H9 (cell line): ENCODE measurements around the gene EIF3A. TPM values are rescaled to one million over a fixed set of nuclear protein-coding genes. Genes with fewer than 3 reads are reported as not detected.

Experiments used
- DNase-seq: peaks from one replicate; pipeline ENCODE4 v3.0.0-alpha.2; 2017
- H2AFZ ChIP-seq: one replicate; pipeline ENCODE4 v1.6.1; 2013; ENCODE audit warnings: mild to moderate bottlenecking, low read length, control low read depth, moderate library complexity
- H2AK5ac ChIP-seq: 2 replicates; pipeline ENCODE4 v1.6.1; 2013; ENCODE audit warnings: low read length, control low read depth, mixed read lengths; ENCODE audit not compliant: insufficient read length
- H2BK120ac ChIP-seq: one replicate; pipeline ENCODE4 v1.6.1; 2013; ENCODE audit warnings: low read depth, mild to moderate bottlenecking, low read length, control low read depth, inconsistent platforms; ENCODE audit not compliant: poor library complexity, severe bottlenecking
- H2BK12ac ChIP-seq: 2 replicates; pipeline ENCODE4 v1.6.1; 2013; ENCODE audit warnings: low read length, control low read depth, mixed read lengths, low read depth; ENCODE audit not compliant: insufficient read length
- H2BK15ac ChIP-seq: 2 replicates; pipeline ENCODE4 v1.6.1; 2013; ENCODE audit warnings: low read depth, low read length, control low read depth
- H2BK20ac ChIP-seq: one replicate; pipeline ENCODE4 v1.6.1; 2013; ENCODE audit warnings: low read depth, mild to moderate bottlenecking, low read length, control low read depth, inconsistent platforms; ENCODE audit not compliant: poor library complexity, severe bottlenecking
- H2BK5ac ChIP-seq: 2 replicates; pipeline ENCODE4 v1.6.1; 2013; ENCODE audit warnings: low read length, control low read depth, mixed read lengths; ENCODE audit not compliant: insufficient read length
- H3K14ac ChIP-seq: 2 replicates; pipeline ENCODE4 v1.6.1; 2013; ENCODE audit warnings: low read length, control low read depth; ENCODE audit not compliant: insufficient read depth
- H3K18ac ChIP-seq: 2 replicates; pipeline ENCODE4 v1.6.1; 2013; ENCODE audit warnings: low read depth, mild to moderate bottlenecking, mixed read lengths, low read length, control low read depth; ENCODE audit not compliant: insufficient read length
- H3K23ac ChIP-seq: 2 replicates; pipeline ENCODE4 v1.6.1; 2013; ENCODE audit warnings: low read length, control low read depth, mixed read lengths, low read depth; ENCODE audit not compliant: insufficient read length
- H3K23me2 ChIP-seq: 2 replicates; pipeline ENCODE4 v1.6.1; 2013; ENCODE audit warnings: low read depth, mild to moderate bottlenecking, mixed read lengths, low read length, control low read depth; ENCODE audit not compliant: insufficient read length, poor library complexity, severe bottlenecking
- H3K27ac ChIP-seq: 2 replicates; pipeline ENCODE4 v1.5.1; 2013; ENCODE audit warnings: low read length, control low read depth, mixed read lengths, low read depth; ENCODE audit not compliant: insufficient read length
- H3K27me3 ChIP-seq: 2 replicates; pipeline ENCODE4 v1.6.1; 2013; ENCODE audit warnings: low read length, control low read depth, inconsistent platforms; ENCODE audit not compliant: insufficient read depth
- H3K4ac ChIP-seq: 2 replicates; pipeline ENCODE4 v1.6.1; 2013; ENCODE audit warnings: low read depth, mild to moderate bottlenecking, control low read depth, inconsistent platforms, low read length, moderate library complexity
- H3K4me1 ChIP-seq: 2 replicates; pipeline ENCODE4 v1.6.1; 2013; ENCODE audit warnings: low read length, control low read depth, inconsistent platforms; ENCODE audit not compliant: insufficient read depth
- H3K4me2 ChIP-seq: 2 replicates; pipeline ENCODE4 v1.6.1; 2013; ENCODE audit warnings: low read length, control low read depth, mixed read lengths; ENCODE audit not compliant: insufficient read length, insufficient read depth
- H3K56ac ChIP-seq: 2 replicates; pipeline ENCODE4 v1.6.1; 2013; ENCODE audit warnings: low read depth, mild to moderate bottlenecking, mixed read lengths, low read length, control low read depth; ENCODE audit not compliant: insufficient read length
- H3K79me1 ChIP-seq: 2 replicates; pipeline ENCODE4 v1.6.1; 2013; ENCODE audit warnings: low read depth, mild to moderate bottlenecking, moderate library complexity, low read length, control low read depth, inconsistent platforms; ENCODE audit not compliant: insufficient read depth, poor library complexity, severe bottlenecking
- H3K79me2 ChIP-seq: 2 replicates; pipeline ENCODE4 v1.6.1; 2013; ENCODE audit warnings: low read length, control low read depth, inconsistent platforms; ENCODE audit not compliant: insufficient read depth
- H3K9ac ChIP-seq: 2 replicates; pipeline ENCODE4 v1.6.1; 2013; ENCODE audit warnings: low read length, control low read depth, mixed read lengths; ENCODE audit not compliant: insufficient read length; ENCODE audit errors: extremely low read depth
- H3K9me3 ChIP-seq: one replicate; pipeline ENCODE4 v1.6.1; 2013; ENCODE audit warnings: low read depth, low read length, inconsistent platforms; ENCODE audit not compliant: control insufficient read depth
- H3T11ph ChIP-seq: one replicate; pipeline ENCODE4 v1.6.1; 2013; ENCODE audit warnings: mild to moderate bottlenecking, low read length, control low read depth, inconsistent platforms
- H4K20me1 ChIP-seq: one replicate; pipeline ENCODE4 v1.6.1; 2013; ENCODE audit not compliant: control insufficient read depth, insufficient read length, insufficient read depth
- H4K5ac ChIP-seq: 2 replicates; pipeline ENCODE4 v1.6.1; 2013; ENCODE audit warnings: low read depth, mild to moderate bottlenecking, mixed read lengths, low read length, control low read depth; ENCODE audit not compliant: insufficient read length
- H4K8ac ChIP-seq: replicated peaks from 2 replicates; pipeline ENCODE4 v1.6.1; 2013; ENCODE audit warnings: low read length, control low read depth, mixed read lengths, low read depth; ENCODE audit not compliant: insufficient read length
- H4K91ac ChIP-seq: 2 replicates; pipeline ENCODE4 v1.6.1; 2013; ENCODE audit warnings: low read depth, mild to moderate bottlenecking, moderate library complexity, mixed read lengths, low read length, control low read depth; ENCODE audit not compliant: insufficient read length
- H3K27ac Mint-ChIP-seq, 3 experiments: 2 replicates in 2 of 3; 3 replicates in 1 of 3; pipeline ENCODE4 v1.8.0; 2020 to 2021; ENCODE audit warnings: mixed read lengths in 3 of 3, mild to moderate bottlenecking in 1 of 3, moderate library complexity in 1 of 3
- H3K27me3 Mint-ChIP-seq: 2 replicates; pipeline ENCODE4 v1.8.0; 2021; ENCODE audit warnings: low read depth, mild to moderate bottlenecking, moderate library complexity, mixed read lengths
- H3K36me3 Mint-ChIP-seq, 3 experiments: 2 replicates in 2 of 3; 3 replicates in 1 of 3; pipeline ENCODE4 v1.8.0; 2020 to 2021; ENCODE audit warnings: low read depth in 3 of 3, mixed read lengths in 3 of 3; ENCODE audit not compliant: insufficient read depth in 1 of 3
- H3K4me1 Mint-ChIP-seq, 2 experiments: 2 replicates each; pipeline ENCODE4 v1.8.0; 2020; ENCODE audit warnings: mixed read lengths in 2 of 2
- H3K4me3 Mint-ChIP-seq, 2 experiments: 2 replicates in 1 of 2; 3 replicates in 1 of 2; pipeline ENCODE4 v1.8.0; 2020 to 2021; ENCODE audit warnings: mild to moderate bottlenecking in 2 of 2, mixed read lengths in 2 of 2, moderate library complexity in 1 of 2
- H3K9me3 Mint-ChIP-seq, 2 experiments: 2 replicates in 1 of 2; 3 replicates in 1 of 2; pipeline ENCODE4 v1.8.0; 2020; ENCODE audit warnings: mild to moderate bottlenecking in 2 of 2, mixed read lengths in 2 of 2, moderate library complexity in 1 of 2
- WGBS: extraction: QIAGEN DNeasy Blood & Tissue Kit; methylation state at CpG from one replicate; pipeline ENCODE4 v1.1.7; 2013; ENCODE audit warnings: missing lambda C conversion rate, low lambda C conversion rate, mixed read lengths; ENCODE audit not compliant: insufficient read length; ENCODE audit errors: extremely low coverage; 5-methylcytosine and 5-hydroxymethylcytosine counted together
- total RNA-seq: library from RNA; stranded (reverse); gene quantifications from 2 replicates; pipeline ENCODE4 v1.2.1, GENCODE V29; 2021
- TF ChIP-seq, protein P1 (sequence below): fragments of 200-600 bp; sonication (generic); conservative IDR thresholded peaks from 3 replicates; pipeline ENCODE4 v1.8.0; 2021; ENCODE audit warnings: antibody characterized with exemption, mild to moderate bottlenecking

EIF3A gene
- total RNA-seq, 1 experiment from 2014 or later: 206 TPM

- H3K4ac ChIP-seq: no peak overlapping the region
- H3T11ph ChIP-seq: no peak overlapping the region
- H3K4me1 ChIP-seq: no peaks in the 10 kb centered on the region
- no peak overlapping the region for H4K8ac ChIP-seq
- Mint-ChIP-seq H3K27me3 (peaks cover 5% of the 10 kb centered on the region; the same call in 1 of the 2 replicates), H3K27ac (no peak overlapping the region), H3K4me1 (peaks cover 0 to 5% of the 10 kb centered on the region in 2 experiments; a peak in 2 of 4 replicates), H3K9me3 (no peaks in the 10 kb centered on the region), H3K36me3 (no peaks in the 10 kb centered on the region), H3K4me3 (no peak overlapping the region)
- no peak overlapping the region for H2BK120ac ChIP-seq
- no peak for DNase-seq
- no peak overlapping the region for H2BK12ac ChIP-seq
- no peaks in the 10 kb centered on the region for H3K9me3 ChIP-seq
- no peak overlapping the region for H2BK5ac ChIP-seq
- H3K23ac ChIP-seq: no peak overlapping the region
- WGBS: no CpG with 5 or more reads among the region's 5 CpGs
- H3K79me2 ChIP-seq: no peaks in the 10 kb centered on the region
- H3K27me3 ChIP-seq: no peaks in the 10 kb centered on the region
- H4K91ac ChIP-seq: no peak overlapping the region
- H4K20me1 ChIP-seq: no peaks in the 10 kb centered on the region
- H3K27ac ChIP-seq: no peak overlapping the region
- no peak overlapping the region for H3K9ac ChIP-seq
- no peak overlapping the region for H4K5ac ChIP-seq
- no peak overlapping the region for H3K4me2 ChIP-seq
- no peak overlapping the region for H3K56ac ChIP-seq
- H2AFZ ChIP-seq: no peak overlapping the region
- H3K79me1 ChIP-seq: no peaks in the 10 kb centered on the region
- no peak overlapping the region for H2BK15ac ChIP-seq
- TF ChIP-seq, protein P1, sequence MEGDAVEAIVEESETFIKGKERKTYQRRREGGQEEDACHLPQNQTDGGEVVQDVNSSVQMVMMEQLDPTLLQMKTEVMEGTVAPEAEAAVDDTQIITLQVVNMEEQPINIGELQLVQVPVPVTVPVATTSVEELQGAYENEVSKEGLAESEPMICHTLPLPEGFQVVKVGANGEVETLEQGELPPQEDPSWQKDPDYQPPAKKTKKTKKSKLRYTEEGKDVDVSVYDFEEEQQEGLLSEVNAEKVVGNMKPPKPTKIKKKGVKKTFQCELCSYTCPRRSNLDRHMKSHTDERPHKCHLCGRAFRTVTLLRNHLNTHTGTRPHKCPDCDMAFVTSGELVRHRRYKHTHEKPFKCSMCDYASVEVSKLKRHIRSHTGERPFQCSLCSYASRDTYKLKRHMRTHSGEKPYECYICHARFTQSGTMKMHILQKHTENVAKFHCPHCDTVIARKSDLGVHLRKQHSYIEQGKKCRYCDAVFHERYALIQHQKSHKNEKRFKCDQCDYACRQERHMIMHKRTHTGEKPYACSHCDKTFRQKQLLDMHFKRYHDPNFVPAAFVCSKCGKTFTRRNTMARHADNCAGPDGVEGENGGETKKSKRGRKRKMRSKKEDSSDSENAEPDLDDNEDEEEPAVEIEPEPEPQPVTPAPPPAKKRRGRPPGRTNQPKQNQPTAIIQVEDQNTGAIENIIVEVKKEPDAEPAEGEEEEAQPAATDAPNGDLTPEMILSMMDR: no peak
- no peak overlapping the region for H3K18ac ChIP-seq
- H3K23me2 ChIP-seq: no peaks in the 10 kb centered on the region
- no peak overlapping the region for H2AK5ac ChIP-seq
- no peak overlapping the region for H3K14ac ChIP-seq
- no peak overlapping the region for H2BK20ac ChIP-seq
These were observed 10.4 kb upstream of the EIF3A start for GRCh38 chr10:119090968-119091367.
